K562 treated with DMSO at 1 percent for 48 hours (cell line): Measurements from ENCODE around the gene FANCD2. TPM values are rescaled to one million over a fixed set of nuclear protein-coding genes. Genes with fewer than 3 reads are reported as not detected.

Experiments
- total RNA-seq: library from RNA; unstranded; fragments of 300-600 nt; gene quantifications from 2 replicates; pipeline ENCODE4 v1.2.3, GENCODE V29; 2022; ENCODE audit warnings: low replicate concordance; ENCODE audit errors: extremely low read depth

The FANCD2 gene
- not detected in 2 replicates for total RNA-seq

GRCh38 chr3:10026084-10026890 lies at the start of gene FANCD2:
Gene FANCD2, plus strand, starts transcription at chr3:10026437. Its CDS starts 2,221 bp downstream, at chr3:10028658.

DNA sequence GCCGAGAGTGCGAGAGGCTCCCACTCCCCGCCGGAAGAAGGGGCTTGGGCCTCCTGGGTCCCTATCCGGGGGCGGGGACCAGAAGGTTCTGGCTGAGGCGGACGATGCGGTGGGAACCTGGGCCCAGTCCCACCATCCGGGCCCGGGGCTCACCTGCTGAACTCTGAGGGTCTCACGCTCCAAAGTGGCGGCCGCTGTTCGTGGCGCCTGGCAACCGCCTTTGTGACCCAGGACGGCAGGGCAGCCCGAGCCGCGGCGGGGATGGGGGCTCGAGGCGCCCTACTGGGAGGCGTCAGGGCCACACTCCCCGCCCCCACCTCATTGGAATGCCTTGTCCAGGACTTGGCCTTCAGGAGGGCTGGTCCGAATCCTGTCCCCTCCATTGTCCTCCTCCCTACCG lies 81.9 kb downstream of the FANCD2 start, which contains the start of gene FANCD2OS:
TSS of gene FANCD2OS (minus strand) at position 165 of the 400 bp plus-strand sequence. CDS start 3,481 bp downstream, outside the sequence.

GRCh38 chr3:10115326-10116137 lies 89.3 kb downstream of the FANCD2 start, which contains the start of gene BRK1:
Gene BRK1, plus strand, starts transcription at chr3:10115675. Its CDS starts 27 bp downstream, at chr3:10115702.

Other genes with a start within 250 kb of the FANCD2 start
- gene TADA3, start 234.0 kb upstream of the FANCD2 start, total RNA-seq, result not detected in 2 replicates
- not detected in 2 replicates for gene ARPC4, start 233.4 kb upstream of the FANCD2 start, total RNA-seq
- not detected in 2 replicates for gene TTLL3, start 216.2 kb upstream of the FANCD2 start, total RNA-seq
- gene RPUSD3, start 182.4 kb upstream of the FANCD2 start, total RNA-seq, result not detected in 2 replicates
- gene CIDEC, start 146.2 kb upstream of the FANCD2 start, total RNA-seq, result not detected in 2 replicates
- not detected in 2 replicates for gene JAGN1, start 135.8 kb upstream of the FANCD2 start, total RNA-seq
- gene IL17RE, start 123.6 kb upstream of the FANCD2 start, total RNA-seq, result not detected in 2 replicates
- not detected in 2 replicates for gene IL17RC, start 109.3 kb upstream of the FANCD2 start, total RNA-seq
- not detected in 2 replicates for gene CRELD1, start 92.6 kb upstream of the FANCD2 start, total RNA-seq
- gene PRRT3, start 74.0 kb upstream of the FANCD2 start, total RNA-seq, result not detected in 2 replicates
- not detected in 2 replicates for gene EMC3, start 39.6 kb upstream of the FANCD2 start, total RNA-seq
- not detected in 2 replicates for gene FANCD2OS, start 81.8 kb downstream of the FANCD2 start, total RNA-seq
- gene BRK1, start 89.2 kb downstream of the FANCD2 start, total RNA-seq, result not detected in 2 replicates
- gene VHL, start 115.3 kb downstream of the FANCD2 start, total RNA-seq, result not detected in 2 replicates
- not detected in 2 replicates for gene IRAK2, start 138.5 kb downstream of the FANCD2 start, total RNA-seq
- not detected in 2 replicates for gene TATDN2, start 222.0 kb downstream of the FANCD2 start, total RNA-seq